OCI-LY1 (cell line): ENCODE results near the gene ANKUB1.

Source experiments
- CTCF ChIP-seq: fragments of 200-600 bp; sonication (generic), shearing (Covaris generic); IDR thresholded peaks from 2 replicates; pipeline ENCODE4 v1.5.1; 2017; ENCODE audit warnings: mild to moderate bottlenecking, antibody characterized with exemption, low read length, moderate library complexity, mixed read lengths
- EZH2 ChIP-seq: fragments of 200-600 bp; sonication (generic), shearing (Covaris generic); IDR thresholded peaks from 2 replicates; pipeline ENCODE4 v1.8.0; 2017; ENCODE audit warnings: borderline replicate concordance, mixed run types, mild to moderate bottlenecking, antibody characterized with exemption, low read length, moderate library complexity, mixed read lengths

DNA sequence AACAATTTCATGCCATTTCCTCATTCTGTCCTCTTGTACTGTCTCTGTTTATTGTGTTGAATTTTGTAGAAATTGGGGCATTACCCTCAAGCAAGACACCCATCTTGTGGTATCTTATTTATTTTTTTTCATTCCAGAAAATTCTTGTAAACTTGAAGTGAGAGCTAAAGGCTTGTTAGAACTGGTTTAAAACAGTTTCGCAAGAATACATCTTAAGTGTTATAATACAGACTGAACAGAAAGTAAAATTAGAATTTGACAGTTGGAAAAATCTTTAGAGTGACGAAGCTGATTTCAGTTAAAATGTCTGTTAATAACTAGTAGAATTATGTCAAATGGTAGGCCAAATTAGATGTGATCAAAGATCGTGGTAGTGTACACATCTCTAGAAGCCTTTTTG, 47.5 kb upstream of the ANKUB1 start:
- TF ChIP-seq CTCF (no peak), EZH2 (no peak)
